Upper lobe of right lung (tissue), 1 donor: ENCODE results near the gene PLXNA2. TPM values are rescaled to one million over a fixed set of nuclear protein-coding genes. Genes with fewer than 3 reads are reported as not detected.
A peak's percentile ranks its signal among the peaks of the same experiment; 100 is the strongest.

Source experiments
- ATAC-seq: fragments of 200-7000 bp; cut with Tn5 transposase; one replicate; pipeline ENCODE4 v1.9.1; 2020; ENCODE audit warnings: mild to moderate bottlenecking, moderate library complexity
- DNase-seq: peaks from one replicate; pipeline ENCODE4 v3.0.0-alpha.2; 2020
- H3K27ac ChIP-seq: fragments of 200-600 bp; one replicate; pipeline ENCODE4 v1.8.0; 2022
- H3K27me3 ChIP-seq: fragments of 200-600 bp; one replicate; pipeline ENCODE4 v1.8.0; 2022; ENCODE audit warnings: mild to moderate bottlenecking
- H3K36me3 ChIP-seq: fragments of 200-600 bp; one replicate; pipeline ENCODE4 v1.8.0; 2022
- H3K4me1 ChIP-seq: fragments of 200-600 bp; one replicate; pipeline ENCODE4 v1.8.0; 2022
- H3K4me3 ChIP-seq: fragments of 200-600 bp; one replicate; pipeline ENCODE4 v1.8.0; 2022; ENCODE audit warnings: mild to moderate bottlenecking
- H3K9me3 ChIP-seq: fragments of 200-600 bp; one replicate; pipeline ENCODE4 v1.8.0; 2022
- intact Hi-C: fragments of 100-400 bp; cut with DNase I; formaldehyde crosslinking; loops from one replicate; pipeline ENCODE4 v1.11.0; 2022
- total RNA-seq: library from RNA; stranded (reverse); fragmentation: NEBNext Ultra II Directional; extraction: Animal tissue kit (Norgen Biotek cat#: 25700); gene quantifications from one replicate; pipeline ENCODE4 v1.2.1, GENCODE V29; 2021
- TF ChIP-seq, protein P1 (sequence below): fragments of 200-600 bp; IDR thresholded peaks from one replicate; pipeline ENCODE4 v1.8.0; 2022; ENCODE audit warnings: antibody characterized with exemption
- donor health status: DM: no; HTN: yes; CAD: no; lungs with severe emphysema.

PLXNA2 gene
- total RNA-seq, 1 donor from 2014 or later: 98.5 TPM

DNA sequence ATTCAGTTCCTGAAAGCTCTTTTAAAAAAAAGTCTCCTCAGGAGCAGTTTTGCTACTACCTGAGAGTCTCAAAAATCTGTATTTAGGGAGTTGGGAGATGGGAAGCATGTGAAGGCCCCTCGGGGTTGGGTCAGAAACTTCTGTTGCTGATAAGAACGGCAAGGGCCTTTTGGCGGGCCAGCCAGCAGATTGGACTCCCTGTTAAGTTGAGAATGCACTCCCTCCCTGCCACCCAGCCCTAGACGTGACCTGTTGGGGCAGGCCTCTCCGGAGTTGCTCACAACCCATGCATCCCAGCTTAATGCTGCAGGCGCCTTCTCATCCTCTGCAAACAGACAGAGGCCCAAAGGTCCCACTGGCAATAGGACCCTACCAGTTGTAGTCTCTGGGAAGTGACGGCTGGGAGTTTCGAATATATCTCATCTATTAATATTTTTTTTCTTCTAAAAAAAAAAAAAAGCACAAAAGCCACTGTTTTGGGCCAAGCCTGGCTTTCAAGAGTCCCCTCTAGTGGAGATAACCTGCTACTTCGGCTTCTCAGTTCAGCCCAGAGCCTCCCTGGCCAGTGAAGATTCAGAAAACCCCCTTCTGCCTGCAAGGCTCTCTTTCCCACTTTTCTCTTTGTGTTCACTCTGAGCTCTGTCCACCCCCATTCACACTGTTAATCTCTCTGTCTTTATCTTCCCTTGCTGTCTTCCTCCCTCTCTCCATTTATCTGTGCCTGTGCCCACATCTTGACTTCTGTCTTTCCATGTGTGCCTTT lies 5.3 kb downstream of the PLXNA2 start:
- Histone ChIP-seq H3K4me1 (peaks cover 69% of the 10 kb centered on the region), H3K4me3 (peak overlapping the region; percentile 92), H3K9me3 (no peaks in the 10 kb centered on the region), H3K27ac (peak overlapping the region; percentile 18), H3K36me3 (peaks cover 6% of the 10 kb centered on the region), H3K27me3 (no peaks in the 10 kb centered on the region)
- intact Hi-C loops: no loop called here
- no peak for DNase-seq
- ATAC-seq: peak; percentile 29
- TF ChIP-seq, protein P1, sequence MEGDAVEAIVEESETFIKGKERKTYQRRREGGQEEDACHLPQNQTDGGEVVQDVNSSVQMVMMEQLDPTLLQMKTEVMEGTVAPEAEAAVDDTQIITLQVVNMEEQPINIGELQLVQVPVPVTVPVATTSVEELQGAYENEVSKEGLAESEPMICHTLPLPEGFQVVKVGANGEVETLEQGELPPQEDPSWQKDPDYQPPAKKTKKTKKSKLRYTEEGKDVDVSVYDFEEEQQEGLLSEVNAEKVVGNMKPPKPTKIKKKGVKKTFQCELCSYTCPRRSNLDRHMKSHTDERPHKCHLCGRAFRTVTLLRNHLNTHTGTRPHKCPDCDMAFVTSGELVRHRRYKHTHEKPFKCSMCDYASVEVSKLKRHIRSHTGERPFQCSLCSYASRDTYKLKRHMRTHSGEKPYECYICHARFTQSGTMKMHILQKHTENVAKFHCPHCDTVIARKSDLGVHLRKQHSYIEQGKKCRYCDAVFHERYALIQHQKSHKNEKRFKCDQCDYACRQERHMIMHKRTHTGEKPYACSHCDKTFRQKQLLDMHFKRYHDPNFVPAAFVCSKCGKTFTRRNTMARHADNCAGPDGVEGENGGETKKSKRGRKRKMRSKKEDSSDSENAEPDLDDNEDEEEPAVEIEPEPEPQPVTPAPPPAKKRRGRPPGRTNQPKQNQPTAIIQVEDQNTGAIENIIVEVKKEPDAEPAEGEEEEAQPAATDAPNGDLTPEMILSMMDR: peak; percentile 86

DNA sequence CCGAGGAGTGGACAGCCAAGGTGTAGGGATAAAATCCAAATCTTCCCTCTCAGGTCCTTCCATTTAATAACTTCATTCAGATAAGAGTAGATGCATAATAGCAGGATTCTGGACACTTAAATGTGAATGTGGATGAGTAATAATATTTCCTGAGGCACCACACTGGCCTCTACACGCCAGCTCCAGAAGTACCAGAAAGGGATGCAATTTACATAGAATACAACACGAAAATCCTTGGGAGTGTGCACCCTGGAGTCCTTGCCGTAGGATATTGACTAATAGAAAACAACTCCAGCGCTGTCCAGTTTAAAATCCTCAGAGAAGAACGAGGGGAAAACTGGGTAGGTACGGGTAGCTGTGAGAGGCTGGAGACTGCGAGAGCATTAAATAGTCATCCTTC lies 6.9 kb downstream of the PLXNA2 start:
- H3K27ac ChIP-seq: no peak overlapping the region
- peaks cover 6% of the 10 kb centered on the region for H3K36me3 ChIP-seq
- ATAC-seq: no peak
- no peaks in the 10 kb centered on the region for H3K9me3 ChIP-seq
- DNase-seq: no peak
- peaks cover 86% of the 10 kb centered on the region for H3K4me1 ChIP-seq
- no peak overlapping the region for H3K4me3 ChIP-seq
- intact Hi-C loops: no loop called here
- no peaks in the 10 kb centered on the region for H3K27me3 ChIP-seq
- TF ChIP-seq, protein P1: no peak

DNA sequence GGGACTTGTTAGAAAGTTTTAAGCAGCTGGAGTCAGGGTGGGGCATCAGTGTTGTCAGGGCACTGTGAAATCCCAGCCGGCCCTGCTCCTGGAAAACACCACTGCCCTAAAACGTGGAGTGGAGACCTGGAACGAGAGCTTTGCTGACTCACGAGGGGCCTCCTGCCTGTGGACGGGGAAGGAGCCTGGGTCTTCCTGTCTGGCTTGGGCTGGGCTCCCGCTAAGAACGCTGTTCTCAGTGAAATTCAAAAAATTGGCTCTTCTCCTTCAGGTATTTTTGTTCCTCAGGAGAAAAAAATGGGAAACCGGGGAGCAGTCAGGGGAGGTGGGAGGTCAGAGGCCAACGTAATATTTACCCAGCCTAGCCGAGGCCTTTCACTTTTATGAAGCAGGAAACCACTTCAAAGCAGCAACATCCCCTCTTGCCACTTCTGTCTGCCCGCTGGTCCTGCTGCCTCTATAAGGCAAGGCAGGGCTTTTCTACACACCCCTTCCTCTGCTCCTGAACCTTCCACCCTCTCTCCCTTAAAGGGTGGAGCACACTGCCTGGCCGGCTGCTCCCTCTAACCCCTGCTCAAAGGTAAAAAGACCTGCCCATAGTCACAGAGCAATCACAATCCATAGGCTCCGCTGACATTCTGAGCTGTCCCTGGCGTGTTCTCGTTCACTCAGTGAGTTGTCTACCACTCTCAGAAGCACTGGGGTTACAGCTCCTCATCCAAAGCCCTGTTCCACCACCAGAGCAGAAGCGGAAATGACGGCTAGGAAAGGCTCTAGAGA lies 8.0 kb downstream of the PLXNA2 start:
- H3K4me3 ChIP-seq: no peak overlapping the region
- no peaks in the 10 kb centered on the region for H3K27me3 ChIP-seq
- peak overlapping the region; percentile 68 for H3K27ac ChIP-seq
- TF ChIP-seq, protein P1: no peak
- intact Hi-C loops: no loop called here
- H3K4me1 ChIP-seq: peaks cover 96% of the 10 kb centered on the region
- DNase-seq: no peak
- ATAC-seq: peak; percentile 42
- no peaks in the 10 kb centered on the region for H3K9me3 ChIP-seq
- peaks cover 6% of the 10 kb centered on the region for H3K36me3 ChIP-seq

DNA sequence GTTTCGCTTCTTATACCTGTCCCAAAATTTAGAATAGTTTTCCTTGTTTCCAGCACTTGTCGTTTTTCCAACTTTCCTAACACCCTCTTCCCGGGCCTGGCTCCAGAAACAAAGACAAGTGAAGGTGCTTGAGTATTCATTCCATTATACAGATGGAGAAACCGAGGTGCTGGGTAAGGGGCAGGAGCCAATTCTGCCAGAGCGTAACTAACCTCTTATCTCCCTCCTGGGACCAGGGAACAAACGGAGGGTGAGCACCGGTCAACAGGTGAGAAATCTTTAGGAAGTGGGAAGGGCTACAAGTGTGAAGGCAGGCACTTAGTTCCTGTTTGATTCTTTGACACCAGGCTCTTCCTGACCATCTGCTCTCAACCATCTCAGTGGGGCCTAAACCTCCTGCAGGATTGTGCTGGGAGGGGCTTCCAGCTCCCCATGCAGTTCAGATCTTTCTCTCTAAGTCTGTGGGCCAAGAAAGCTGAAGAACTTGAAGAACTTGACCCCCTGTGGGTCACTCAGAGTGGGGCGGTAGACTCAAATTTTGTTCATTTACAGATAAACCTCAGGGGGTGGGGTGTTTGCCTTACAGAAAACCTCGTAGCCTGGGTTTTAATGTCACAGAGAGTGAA lies 8.7 kb downstream of the PLXNA2 start:
- H3K4me3 ChIP-seq: no peak overlapping the region
- H3K9me3 ChIP-seq: no peaks in the 10 kb centered on the region
- no peaks in the 10 kb centered on the region for H3K27me3 ChIP-seq
- intact Hi-C loops: no loop called here
- DNase-seq (no peak), ATAC-seq (no peak)
- peak overlapping the region; percentile 68 for H3K27ac ChIP-seq
- H3K36me3 ChIP-seq: peaks cover 6% of the 10 kb centered on the region
- TF ChIP-seq, protein P1: no peak
- peaks cover 96% of the 10 kb centered on the region for H3K4me1 ChIP-seq

DNA sequence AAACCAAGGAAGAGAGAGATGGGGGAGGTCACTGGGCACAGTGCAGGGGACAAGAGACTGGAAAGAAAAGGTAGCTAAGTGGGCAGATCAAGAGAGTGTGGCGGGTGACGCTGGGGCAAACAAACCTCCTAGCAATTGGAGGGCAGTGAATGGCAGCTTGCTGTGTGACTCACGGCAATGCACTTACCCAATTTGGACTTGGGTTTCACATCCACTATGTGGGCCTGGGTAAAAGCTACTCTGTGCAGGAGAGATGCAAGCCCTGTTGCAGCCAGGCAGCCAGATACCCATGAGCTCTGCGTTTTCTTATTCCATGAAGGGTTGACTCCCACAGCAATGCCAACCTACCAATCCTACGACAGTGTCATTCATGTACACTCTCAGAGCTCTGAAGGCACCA lies 9.5 kb downstream of the PLXNA2 start:
- TF ChIP-seq, protein P1: no peak
- Histone ChIP-seq H3K36me3 (peaks cover 6% of the 10 kb centered on the region), H3K27me3 (no peaks in the 10 kb centered on the region), H3K4me1 (peaks cover 96% of the 10 kb centered on the region), H3K27ac (peak overlapping the region; percentile 68), H3K9me3 (no peaks in the 10 kb centered on the region), H3K4me3 (no peak overlapping the region)
- ATAC-seq (peak; percentile 12), DNase-seq (no peak)
- intact Hi-C loops: no loop called here
